D341Med (cell line): ENCODE data around the gene C16orf74.

Experiments
- DNase-seq: peaks from one replicate; pipeline ENCODE4 v3.0.0; 2012; ENCODE audit warnings: low spot score

C16orf74 gene

DNA sequence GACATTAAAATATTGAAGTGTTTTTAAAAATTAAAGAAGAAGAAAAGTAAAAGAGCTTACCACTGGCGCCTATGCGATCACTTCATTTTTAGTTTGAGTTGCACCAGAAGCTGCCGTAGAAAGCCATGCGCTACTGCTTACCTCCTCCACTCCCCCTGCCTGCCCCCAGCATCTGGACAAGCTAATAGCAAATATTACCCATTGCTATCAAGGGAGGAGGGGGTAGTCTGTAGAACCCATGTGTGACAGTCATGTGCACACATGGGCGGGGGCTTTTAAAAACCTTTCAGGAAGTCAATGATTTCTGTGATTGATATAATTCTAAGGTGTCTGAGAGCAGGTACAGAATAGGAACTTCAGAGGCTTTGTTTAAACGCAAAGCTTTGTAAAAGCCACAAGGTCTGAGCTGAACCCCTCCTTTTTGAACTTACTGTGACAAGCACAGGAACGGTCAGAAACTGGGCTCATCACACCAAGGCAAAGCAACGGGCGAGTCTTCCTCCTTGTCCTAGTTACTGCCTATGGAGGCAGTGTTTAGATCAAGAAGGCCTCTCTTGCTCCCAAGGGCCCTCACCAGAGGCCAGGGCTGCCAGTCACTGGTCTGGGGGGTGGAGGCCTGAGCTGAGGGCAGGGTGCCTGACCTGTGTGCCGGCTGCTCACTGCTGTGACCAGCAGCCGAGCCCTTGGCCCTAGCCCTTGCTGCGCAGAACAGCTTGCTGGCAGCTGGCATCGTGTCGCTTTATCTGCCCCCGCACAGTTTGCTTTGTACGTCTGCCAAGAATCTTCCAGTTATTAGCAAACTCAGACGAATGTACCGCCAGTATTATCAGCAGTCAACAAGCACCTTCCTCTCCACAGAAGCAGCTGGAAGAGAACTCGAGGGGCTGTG is 77.1 kb downstream of the C16orf74 start:
- DNase-seq = no peak

GRCh38 chr16:85670840-85671239 is 80.1 kb downstream of the C16orf74 start:
- no peak for DNase-seq

DNA sequence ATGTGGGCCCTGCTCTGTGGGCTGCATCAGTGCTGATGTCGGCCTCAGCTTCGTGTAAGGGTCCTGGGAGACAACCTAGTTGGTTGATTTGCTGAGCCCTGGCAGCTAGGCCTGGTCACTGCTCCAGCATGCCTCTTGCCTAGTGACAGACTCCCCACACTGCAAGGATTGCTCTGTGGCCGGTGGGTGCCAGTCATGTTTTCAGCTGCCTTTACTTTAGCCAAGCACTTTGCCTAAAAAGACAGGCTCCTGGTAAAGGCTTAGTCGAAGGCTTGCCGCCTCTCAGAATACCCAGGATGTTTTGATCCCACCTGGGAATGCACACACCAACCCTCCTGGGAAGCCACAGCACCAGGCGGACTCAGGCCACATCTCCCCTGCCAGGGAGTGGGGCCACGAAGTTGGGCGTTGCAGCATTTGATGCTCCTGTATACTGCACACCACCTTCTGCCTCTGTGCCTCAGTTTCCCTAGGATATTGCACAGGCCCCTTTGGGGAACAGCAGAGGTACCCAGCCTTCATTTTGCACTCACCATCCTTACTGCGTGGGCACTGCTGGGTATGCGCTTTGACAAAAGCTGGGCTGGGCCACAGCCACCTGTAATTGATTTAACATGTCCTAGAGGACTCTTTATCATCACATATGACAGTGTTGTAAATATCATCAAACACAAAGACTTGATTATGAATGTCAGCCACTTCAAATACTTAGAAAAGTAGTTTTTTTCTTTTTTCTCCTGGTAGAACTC is 82.0 kb downstream of the C16orf74 start:
- DNase-seq = no peak

- no peak for DNase-seq
These were observed 83.0 kb downstream of the C16orf74 start for GRCh38 chr16:85667841-85668413.

- no peak for DNase-seq
These were observed 83.6 kb downstream of the C16orf74 start for GRCh38 chr16:85667261-85667660.

DNA sequence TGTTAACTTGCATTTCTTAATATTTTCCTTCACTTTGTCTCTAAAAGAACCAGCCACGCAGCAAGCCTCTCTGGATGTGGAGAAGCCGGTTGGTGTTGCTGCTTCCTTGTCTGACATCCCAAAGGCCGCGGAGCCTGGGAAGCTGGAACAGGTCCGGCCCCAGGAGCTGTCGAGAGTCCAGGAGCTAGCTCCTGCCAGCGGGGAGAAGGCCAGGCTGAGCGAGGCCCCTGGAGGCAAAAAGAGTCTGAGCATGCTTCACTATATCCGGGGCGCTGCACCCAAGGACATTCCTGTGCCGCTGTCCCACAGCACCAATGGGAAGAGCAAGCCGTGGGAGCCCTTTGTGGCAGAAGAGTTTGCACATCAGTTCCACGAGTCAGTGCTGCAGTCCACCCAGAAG is 85.0 kb downstream of the C16orf74 start:
- no peak for DNase-seq

GRCh38 chr16:85665373-85665740 is 85.5 kb downstream of the C16orf74 start:
- DNase-seq = no peak

DNA sequence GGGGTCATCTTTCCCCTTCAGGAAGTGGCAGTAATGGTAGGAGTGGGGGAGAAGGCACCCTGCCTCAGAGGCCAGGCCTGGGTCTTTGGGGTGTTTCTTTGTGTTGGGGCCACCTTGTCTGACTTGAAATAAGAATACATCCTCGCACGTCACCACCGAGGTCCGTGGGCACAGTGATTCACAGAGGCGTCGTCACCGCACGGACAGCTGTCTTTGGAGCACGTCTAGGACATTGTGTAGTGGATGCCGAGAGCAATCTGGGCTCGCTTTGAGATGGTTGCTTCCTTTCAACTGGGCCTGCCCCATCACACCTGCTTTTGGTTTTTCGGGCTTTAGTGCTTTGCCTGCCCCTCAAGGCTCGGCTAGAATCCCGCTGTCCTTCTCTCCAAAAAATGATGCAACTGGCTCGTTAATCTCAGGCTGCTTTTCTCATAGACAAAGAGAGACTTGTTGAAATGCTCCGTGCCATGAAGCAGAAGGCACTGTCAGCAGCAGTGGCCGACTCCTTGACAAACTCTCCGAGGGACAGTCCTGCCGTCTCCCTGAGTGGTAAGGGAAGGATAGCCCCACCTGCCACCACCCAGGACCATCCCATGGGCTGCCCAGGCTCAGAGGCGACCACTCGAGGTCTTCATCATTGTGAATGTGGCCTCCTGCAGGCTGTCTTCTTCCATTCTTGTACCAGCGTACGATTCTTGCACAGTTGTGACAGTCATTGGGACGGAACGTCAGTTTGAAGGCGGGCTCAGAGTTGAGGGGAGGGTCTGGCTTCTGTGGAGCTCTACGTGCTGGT is 86.1 kb downstream of the C16orf74 start:
- DNase-seq = no peak

- DNase-seq = no peak
These were observed 87.0 kb downstream of the C16orf74 start for GRCh38 chr16:85663891-85664321.

GRCh38 chr16:85662976-85663830 is 87.7 kb downstream of the C16orf74 start:
- DNase-seq = no peak

GRCh38 chr16:85662482-85662812 is 88.4 kb downstream of the C16orf74 start:
- no peak for DNase-seq

DNA sequence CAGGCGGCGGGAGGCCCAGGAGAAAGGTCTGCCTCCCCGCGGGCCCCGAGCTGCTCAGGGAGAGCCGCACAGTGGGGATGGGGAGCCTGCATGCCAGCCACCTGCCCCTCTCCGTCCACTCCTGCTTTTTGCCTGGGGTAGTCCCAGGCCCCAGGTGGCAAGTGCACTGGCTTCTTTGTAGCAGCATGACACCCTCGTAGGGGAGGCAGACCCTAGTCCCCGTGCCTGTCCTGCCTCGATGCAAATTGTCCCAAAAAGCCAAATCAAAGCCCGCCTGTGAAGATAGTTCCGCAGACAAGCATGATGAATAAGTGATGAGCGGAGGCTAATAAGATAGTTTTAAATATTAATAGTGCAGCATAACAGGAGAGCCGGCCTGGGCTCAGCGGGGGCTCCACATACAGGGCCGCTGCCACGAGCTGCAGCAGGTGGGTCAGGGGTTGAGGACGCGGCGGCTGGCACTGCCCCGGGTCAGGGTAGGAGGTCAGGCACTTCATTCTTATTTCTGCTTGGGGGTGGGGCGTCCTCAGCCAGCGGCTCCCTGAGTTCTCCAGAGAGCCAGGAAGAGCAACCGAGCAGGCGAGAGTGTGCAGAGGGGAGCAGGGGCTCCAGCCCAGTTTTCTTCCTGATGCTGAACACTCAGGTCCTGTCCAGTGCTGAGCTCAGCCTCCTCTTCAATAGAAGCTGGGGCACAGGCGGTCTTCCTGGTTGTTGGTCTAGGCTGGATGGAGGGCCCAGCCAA is 89.0 kb downstream of the C16orf74 start:
- DNase-seq = no peak

GRCh38 chr16:85660843-85661739 is 89.8 kb downstream of the C16orf74 start:
- no peak for DNase-seq

GRCh38 chr16:85659805-85660511 is 90.9 kb downstream of the C16orf74 start:
- DNase-seq = peak; percentile 83

GRCh38 chr16:85659336-85659735 is 91.6 kb downstream of the C16orf74 start:
- no peak for DNase-seq

DNA sequence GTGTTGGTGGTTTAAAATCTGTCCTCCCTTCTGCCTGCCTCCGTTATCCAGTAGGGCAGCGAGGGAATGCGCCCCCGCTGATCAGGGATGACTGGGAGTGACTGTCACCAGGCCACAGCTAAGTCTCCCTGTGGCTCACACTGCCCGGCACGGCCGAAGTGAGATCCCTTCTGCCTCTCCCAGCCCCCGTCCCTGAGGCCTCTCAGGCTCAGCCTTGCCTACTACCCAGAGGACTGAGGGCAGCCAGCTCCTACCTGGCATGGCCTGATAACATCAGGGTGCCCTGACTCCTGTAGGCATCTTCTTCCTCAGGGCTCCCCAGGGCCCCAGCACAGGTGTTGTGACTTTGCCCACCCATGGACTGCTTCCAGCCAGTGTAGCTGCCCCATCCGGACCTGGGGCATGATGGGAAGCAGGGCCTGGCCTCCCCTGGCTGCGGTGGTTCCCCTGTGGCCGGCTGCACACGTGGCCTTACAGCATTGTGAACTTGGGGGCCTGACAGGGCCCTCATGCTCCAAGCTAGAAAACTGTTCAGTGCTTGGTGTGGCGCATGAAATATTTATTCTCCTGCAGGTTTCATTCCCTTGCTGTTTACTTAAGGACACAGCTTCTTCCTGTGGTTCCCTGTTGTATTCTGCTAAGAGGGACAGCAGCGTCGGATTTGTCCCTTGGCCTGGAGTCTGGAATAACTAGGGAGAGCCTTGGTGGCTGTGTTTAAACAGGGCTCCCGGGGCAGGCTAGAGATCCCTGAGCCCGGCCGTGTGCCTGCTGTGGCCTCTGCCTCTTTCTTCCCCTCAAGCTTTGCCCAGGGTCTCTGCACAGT is 92.2 kb downstream of the C16orf74 start:
- no peak for DNase-seq

- DNase-seq = no peak
These were observed 92.9 kb downstream of the C16orf74 start for GRCh38 chr16:85657996-85658395.
